MM.1S (cell line): ENCODE results near the gene CACNB2.

ENCODE experiments used
- CTCF ChIP-seq: fragments of 300-600 bp; sonication (generic); IDR thresholded peaks from 2 replicates; pipeline ENCODE4 v1.5.1; 2016; ENCODE audit warnings: antibody characterized with exemption, low read length, mixed read lengths
- EZH2 ChIP-seq: fragments of 300-600 bp; sonication (generic); optimal IDR thresholded peaks from 2 replicates; pipeline ENCODE3; 2017; ENCODE audit warnings: low read depth, mild to moderate bottlenecking, antibody characterized with exemption, low read length, mixed read lengths

- TF ChIP-seq CTCF (no peak), EZH2 (no peak)
These were observed 179.4 kb downstream of the CACNB2 start for GRCh38 chr10:18319628-18320027.
